WTC11 (cell line): ENCODE measurements around the gene PRKAG2. TPM values are rescaled to one million over a fixed set of nuclear protein-coding genes. Genes with fewer than 3 reads are reported as not detected.

Experiments
- ATAC-seq: fragments of 200-7000 bp; cut with Tn5 transposase; 2 replicates; pipeline ENCODE4 v1.10.0; 2021; ENCODE audit warnings: mild to moderate bottlenecking, moderate library complexity
- CTCF ChIA-PET: fragments of 300-600 bp; sonication (Branson Sonifier 250); formaldehyde crosslinking; loops from one replicate; lab custom pipeline; 2021; ENCODE audit warnings: antibody characterized with exemption; lab: Charles Lee
- POLR2A ChIA-PET: fragments of 350-600 bp; sonication (Branson Sonifier 250); formaldehyde crosslinking; loops from one replicate; lab custom pipeline; 2021; ENCODE audit warnings: antibody characterized with exemption; lab: Charles Lee
- DNase-seq: peaks from one replicate; pipeline ENCODE4 v3.0.0; 2021; ENCODE audit warnings: low spot score
- H3K27ac Mint-ChIP-seq: 2 replicates; pipeline ENCODE4 v1.8.0; 2021; ENCODE audit warnings: mixed read lengths
- H3K27me3 Mint-ChIP-seq: 2 replicates; pipeline ENCODE4 v1.8.0; 2021; ENCODE audit warnings: low read depth, mild to moderate bottlenecking, moderate library complexity, mixed read lengths
- H3K36me3 Mint-ChIP-seq: 2 replicates; pipeline ENCODE4 v1.8.0; 2021; ENCODE audit warnings: mixed read lengths
- H3K4me1 Mint-ChIP-seq: 2 replicates; pipeline ENCODE4 v1.8.0; 2022; ENCODE audit warnings: mixed read lengths
- H3K4me3 Mint-ChIP-seq: 2 replicates; pipeline ENCODE4 v1.8.0; 2021; ENCODE audit warnings: mild to moderate bottlenecking, moderate library complexity, mixed read lengths
- H3K9me3 Mint-ChIP-seq: 2 replicates; pipeline ENCODE4 v1.8.0; 2021; ENCODE audit warnings: mixed read lengths
- ARID4B ChIP-seq: sonication (generic); formaldehyde crosslinking; IDR thresholded peaks from 2 replicates; pipeline ENCODE4 v1.8.0; 2023; ENCODE audit warnings: missing genetic modification reagents, mild to moderate bottlenecking, borderline replicate concordance
- ATF2 ChIP-seq: sonication (generic); formaldehyde crosslinking; IDR thresholded peaks from 2 replicates; pipeline ENCODE4 v1.8.1; 2022; ENCODE audit warnings: low read depth, missing genetic modification reagents, borderline replicate concordance
- CTCF ChIP-seq: fragments of 200-600 bp; IDR thresholded peaks from 2 replicates; pipeline ENCODE4 v1.8.0; 2022; ENCODE audit warnings: antibody characterized with exemption
- EMX1 ChIP-seq: fragments of 250-450 bp; sonication (Bioruptor Pico); IDR thresholded peaks from 2 replicates; pipeline ENCODE4 v1.8.0; 2021; ENCODE audit warnings: mild to moderate bottlenecking
- ESRRA ChIP-seq: sonication (generic); formaldehyde crosslinking; IDR thresholded peaks from 2 replicates; pipeline ENCODE4 v1.8.1; 2022; ENCODE audit warnings: mild to moderate bottlenecking, missing genetic modification reagents, borderline replicate concordance
- ETV6 ChIP-seq: sonication (generic); formaldehyde crosslinking; IDR thresholded peaks from 2 replicates; pipeline ENCODE4 v1.8.1; 2022; ENCODE audit warnings: mild to moderate bottlenecking, missing genetic modification reagents
- FOXP1 ChIP-seq: sonication (generic); formaldehyde crosslinking; IDR thresholded peaks from 2 replicates; pipeline ENCODE4 v1.8.0; 2022; ENCODE audit warnings: missing genetic modification reagents, mild to moderate bottlenecking, moderate library complexity, borderline replicate concordance
- GTF2I ChIP-seq: fragments of 250-450 bp; sonication (Bioruptor Pico); conservative IDR thresholded peaks from 2 replicates; pipeline ENCODE4 v1.4.0; 2021; ENCODE audit warnings: mild to moderate bottlenecking
- JAZF1 ChIP-seq: fragments of 250-450 bp; sonication (Bioruptor Pico); IDR thresholded peaks from 2 replicates; pipeline ENCODE4 v1.9.0; 2021; ENCODE audit warnings: moderate library complexity, mild to moderate bottlenecking, inconsistent platforms
- MAX ChIP-seq: sonication (generic); formaldehyde crosslinking; IDR thresholded peaks from 2 replicates; pipeline ENCODE4 v1.8.0; 2022; ENCODE audit warnings: mild to moderate bottlenecking, missing genetic modification reagents
- MYBL2 ChIP-seq: sonication (generic); formaldehyde crosslinking; IDR thresholded peaks from 2 replicates; pipeline ENCODE4 v1.8.1; 2023; ENCODE audit warnings: mild to moderate bottlenecking, moderate library complexity, missing genetic modification reagents
- NFATC4 ChIP-seq: fragments of 250-450 bp; sonication (Bioruptor Pico); IDR thresholded peaks from 2 replicates; pipeline ENCODE4 v1.9.0; 2021; ENCODE audit warnings: mild to moderate bottlenecking
- NR1H2 ChIP-seq: sonication (generic); formaldehyde crosslinking; IDR thresholded peaks from 2 replicates; pipeline ENCODE4 v1.9.0; 2021; ENCODE audit warnings: mild to moderate bottlenecking, moderate library complexity, missing genetic modification reagents
- RELA ChIP-seq: sonication (generic); formaldehyde crosslinking; IDR thresholded peaks from 2 replicates; pipeline ENCODE4 v1.8.1; 2022; ENCODE audit warnings: missing genetic modification reagents, mild to moderate bottlenecking, borderline replicate concordance
- STAT6 ChIP-seq: sonication (generic); formaldehyde crosslinking; conservative IDR thresholded peaks from 2 replicates; pipeline ENCODE4 v1.8.1; 2023; ENCODE audit warnings: mild to moderate bottlenecking, low read depth, missing genetic modification reagents, moderate library complexity
- ZNF121 ChIP-seq: sonication (generic); formaldehyde crosslinking; IDR thresholded peaks from 2 replicates; pipeline ENCODE4 v1.8.0; 2023; ENCODE audit warnings: missing genetic modification reagents
- ZNF423 ChIP-seq: fragments of 250-450 bp; sonication (Bioruptor Pico); IDR thresholded peaks from 2 replicates; pipeline ENCODE4 v2.1.2; 2022; ENCODE audit warnings: mild to moderate bottlenecking, moderate library complexity
- ZNF425 ChIP-seq: fragments of 250-450 bp; sonication (Bioruptor Pico); conservative IDR thresholded peaks from 2 replicates; pipeline ENCODE4 v1.9.0; 2021; ENCODE audit warnings: mild to moderate bottlenecking
- ZNF512 ChIP-seq: sonication (generic); formaldehyde crosslinking; IDR thresholded peaks from 2 replicates; pipeline ENCODE4 v1.8.1; 2022; ENCODE audit warnings: missing genetic modification reagents, borderline replicate concordance
- total RNA-seq: library from RNA; stranded (reverse); gene quantifications from 3 replicates; pipeline ENCODE4 v1.2.3, GENCODE V29; 2021

PRKAG2 gene
- total RNA-seq, 1 experiment from 2014 or later = 20.3 TPM

GRCh38 chr7:151762583-151763245 lies 114.2 kb downstream of the PRKAG2 start:
- DNase-seq = no peak
- Mint-ChIP-seq H3K4me1 (peaks cover 16% of the 10 kb centered on the region), H3K9me3 (no peaks in the 10 kb centered on the region)
- CTCF ChIA-PET = interaction anchor here (0.8 to 2.8 kb wide), 8 partner anchors 9 to 412 kb away, joined by 3 to 19 read pairs (median 3); no protein-coding TSS in a partner anchor
- no peak for TF ChIP-seq ZNF512 (CRISPR knock-in tag)
- TF ChIP-seq NFATC4 = no peak
- 0 out of 2 replicates have a peak, but pooled peaks have one; percentile 34 for TF ChIP-seq MAX
- TF ChIP-seq, all 79 proteins: peak for 1
- Mint-ChIP-seq H3K27ac (no peak overlapping the region), H3K4me3 (no peak overlapping the region), H3K36me3 (no peaks in the 10 kb centered on the region), H3K27me3 (peaks cover 8% of the 10 kb centered on the region)
- ATAC-seq = peak; percentile 38; the same call in 1 of the 2 replicates
- POLR2A ChIA-PET = no interaction called here

GRCh38 chr7:151761957-151762356 lies 115.0 kb downstream of the PRKAG2 start:
- Mint-ChIP-seq H3K4me1 (peaks cover 23% of the 10 kb centered on the region), H3K27me3 (peaks cover 8% of the 10 kb centered on the region), H3K9me3 (no peaks in the 10 kb centered on the region), H3K27ac (no peak overlapping the region), H3K36me3 (no peaks in the 10 kb centered on the region), H3K4me3 (no peak overlapping the region)
- POLR2A ChIA-PET = no interaction called here
- ATAC-seq (no peak), DNase-seq (no peak)
- CTCF ChIA-PET = interaction anchor here (0.8 to 5.7 kb wide), 6 partner anchors 16 to 411 kb away, joined by 3 to 35 read pairs (median 4); no protein-coding TSS in a partner anchor
- no peak for TF ChIP-seq RELA (CRISPR knock-in tag)
- no peak for TF ChIP-seq ATF2 (CRISPR knock-in tag)
- TF ChIP-seq MYBL2 = no peak
- TF ChIP-seq ETV6 (CRISPR knock-in tag) = no peak
- TF ChIP-seq NFATC4 = no peak
- TF ChIP-seq NR1H2 (CRISPR knock-in tag) = no peak
- no peak for TF ChIP-seq ZNF121 (CRISPR knock-in tag)
- TF ChIP-seq ARID4B (CRISPR knock-in tag) = no peak
- no peak for TF ChIP-seq EMX1 (CRISPR knock-in tag)
- TF ChIP-seq GTF2I (CRISPR knock-in tag) = no peak
- TF ChIP-seq STAT6 (CRISPR knock-in tag) = no peak
- no peak for TF ChIP-seq CTCF
- TF ChIP-seq JAZF1 (CRISPR knock-in tag) = no peak
- TF ChIP-seq ZNF425 (CRISPR knock-in tag) = no peak
- no peak for TF ChIP-seq ESRRA
- TF ChIP-seq FOXP1 (CRISPR knock-in tag) = no peak
- no peak for TF ChIP-seq ZNF423 (CRISPR knock-in tag)
